HEK293 (cell line): Measurements from ENCODE around the gene SUPT20HL2.

Source experiments
- CTCF ChIA-PET: fragments of 350-600 bp; formaldehyde crosslinking; extraction: SDS; loops from one replicate; lab custom pipeline; 2021; ENCODE audit warnings: antibody characterized with exemption; lab: Yijun Ruan, JAX
- POLR2A ChIA-PET: fragments of 300-600 bp; formaldehyde crosslinking; extraction: SDS; loops from one replicate; lab custom pipeline; 2020; ENCODE audit warnings: antibody characterized with exemption, inconsistent platforms; lab: Yijun Ruan, JAX
- H3K27ac ChIP-seq: fragments of 200-500 bp; sonication (Bioruptor generic); 2 replicates; pipeline ENCODE4 v1.5.1; 2014; ENCODE audit warnings: low read depth, low read length, control low read depth, inconsistent platforms; ENCODE audit errors: extremely low read depth
- H3K36me3 ChIP-seq, 2 experiments: fragments of 200-500 bp in 1 of 2; sonication (Bioruptor generic) in 1 of 2; 1 replicate in 1 of 2; 2 replicates in 1 of 2; pipeline ENCODE4 v1.5.1; 2014 to 2017; ENCODE audit warnings: inconsistent platforms in 2 of 2, low read length in 2 of 2; ENCODE audit not compliant: control insufficient read depth in 2 of 2, insufficient read depth in 1 of 2
- H3K4me1 ChIP-seq: fragments of 200-500 bp; sonication (Bioruptor generic); 2 replicates; pipeline ENCODE4 v1.5.1; 2014; ENCODE audit warnings: mild to moderate bottlenecking, low read length, inconsistent platforms; ENCODE audit not compliant: control insufficient read depth, insufficient read depth
- H3K4me3 ChIP-seq: 2 replicates; pipeline ENCODE4 v1.5.1; 2011; ENCODE audit warnings: low read depth, mild to moderate bottlenecking, control low read depth, low read length, moderate library complexity
- H3K9me3 ChIP-seq: fragments of 200-500 bp; sonication (Bioruptor generic); 2 replicates; pipeline ENCODE4 v1.5.1; 2014; ENCODE audit warnings: low read depth, low read length, inconsistent platforms; ENCODE audit not compliant: control insufficient read depth, insufficient read depth
- ELK4 ChIP-seq: IDR thresholded peaks from 2 replicates; pipeline ENCODE4 v1.6.1; 2011; ENCODE audit warnings: mild to moderate bottlenecking, low read depth, low read length, borderline replicate concordance
- KLF16 ChIP-seq: fragments of 450-650 bp; formaldehyde crosslinking; IDR thresholded peaks from 2 replicates; pipeline ENCODE4 v1.5.1; 2017; ENCODE audit warnings: missing biosample characterization, missing genetic modification characterization
- KLF8 ChIP-seq: fragments of 450-650 bp; formaldehyde crosslinking; IDR thresholded peaks from 2 replicates; pipeline ENCODE4 v1.5.1; 2016; ENCODE audit warnings: missing biosample characterization, missing genetic modification characterization
- OSR2 ChIP-seq: fragments of 450-650 bp; formaldehyde crosslinking; IDR thresholded peaks from 2 replicates; pipeline ENCODE4 v1.5.1; 2016; ENCODE audit warnings: missing biosample characterization, missing genetic modification characterization
- REPIN1 ChIP-seq: fragments of 450-650 bp; formaldehyde crosslinking; IDR thresholded peaks from 2 replicates; pipeline ENCODE4 v1.5.1; 2017; ENCODE audit warnings: missing biosample characterization, missing genetic modification characterization, low read depth
- TCF7L2 ChIP-seq: IDR thresholded peaks from 2 replicates; pipeline ENCODE4 v1.6.1; 2011; ENCODE audit warnings: low read depth, mild to moderate bottlenecking, inconsistent platforms, low read length, moderate library complexity, borderline replicate concordance
- ZBTB21 ChIP-seq: fragments of 450-650 bp; formaldehyde crosslinking; IDR thresholded peaks from 2 replicates; pipeline ENCODE4 v1.5.1; 2017; ENCODE audit warnings: missing biosample characterization, missing genetic modification characterization
- ZNF112 ChIP-seq: fragments of 450-650 bp; formaldehyde crosslinking; IDR thresholded peaks from 2 replicates; pipeline ENCODE4 v1.5.0; 2017; ENCODE audit warnings: missing biosample characterization, missing genetic modification characterization
- ZNF18 ChIP-seq: fragments of 450-650 bp; formaldehyde crosslinking; IDR thresholded peaks from 2 replicates; pipeline ENCODE4 v1.5.1; 2016; ENCODE audit warnings: missing biosample characterization, missing genetic modification characterization
- ZNF19 ChIP-seq: fragments of 450-650 bp; formaldehyde crosslinking; IDR thresholded peaks from 2 replicates; pipeline ENCODE4; 2016; ENCODE audit warnings: missing biosample characterization, missing genetic modification characterization, low read depth
- ZNF239 ChIP-seq: fragments of 450-650 bp; formaldehyde crosslinking; IDR thresholded peaks from 2 replicates; pipeline ENCODE4 v1.5.1; 2016; ENCODE audit warnings: missing biosample characterization, missing genetic modification characterization
- ZNF292 ChIP-seq: fragments of 450-650 bp; formaldehyde crosslinking; IDR thresholded peaks from 2 replicates; pipeline ENCODE4 v1.5.1; 2016; ENCODE audit warnings: low read depth, missing biosample characterization, missing genetic modification characterization, borderline replicate concordance
- ZNF324 ChIP-seq: fragments of 450-650 bp; formaldehyde crosslinking; IDR thresholded peaks from 2 replicates; pipeline ENCODE4 v1.5.1; 2016; ENCODE audit warnings: missing biosample characterization, missing genetic modification characterization
- ZNF354C ChIP-seq: fragments of 450-650 bp; formaldehyde crosslinking; IDR thresholded peaks from 2 replicates; pipeline ENCODE4 v1.5.1; 2016; ENCODE audit warnings: missing biosample characterization, missing genetic modification characterization, low read depth, borderline replicate concordance
- ZNF37A ChIP-seq: fragments of 450-650 bp; IDR thresholded peaks from 2 replicates; pipeline ENCODE4 v1.5.1; 2018; ENCODE audit warnings: missing biosample characterization, missing genetic modification characterization
- ZNF521 ChIP-seq: fragments of 450-650 bp; formaldehyde crosslinking; IDR thresholded peaks from 2 replicates; pipeline ENCODE4 v1.5.1; 2017; ENCODE audit warnings: missing biosample characterization, mild to moderate bottlenecking, missing genetic modification characterization
- ZNF621 ChIP-seq: fragments of 450-650 bp; formaldehyde crosslinking; IDR thresholded peaks from 2 replicates; pipeline ENCODE4 v1.5.1; 2017; ENCODE audit warnings: missing biosample characterization, missing genetic modification characterization
- ZNF830 ChIP-seq: fragments of 450-650 bp; IDR thresholded peaks from 2 replicates; pipeline ENCODE4 v1.5.0; 2018; ENCODE audit warnings: missing biosample characterization, missing genetic modification characterization, low read depth, mild to moderate bottlenecking, moderate library complexity
- ZSCAN5A ChIP-seq: fragments of 450-650 bp; formaldehyde crosslinking; IDR thresholded peaks from 2 replicates; pipeline ENCODE4 v1.5.1; 2016; ENCODE audit warnings: missing biosample characterization, missing genetic modification characterization
- TF ChIP-seq, protein P1 (sequence below): fragments of 450-650 bp; formaldehyde crosslinking; optimal IDR thresholded peaks from 2 replicates; pipeline ENCODE3; 2016; ENCODE audit warnings: missing biosample characterization, mild to moderate bottlenecking, missing genetic modification characterization
- TF ChIP-seq, protein P2 (sequence below): fragments of 450-650 bp; formaldehyde crosslinking; IDR thresholded peaks from 2 replicates; pipeline ENCODE4 v1.5.1; 2016; ENCODE audit warnings: missing biosample characterization, missing genetic modification characterization, borderline replicate concordance
- TF ChIP-seq, protein P3 (sequence below): fragments of 450-650 bp; formaldehyde crosslinking; IDR thresholded peaks from 2 replicates; pipeline ENCODE4 v1.5.1; 2016; ENCODE audit warnings: missing biosample characterization, missing genetic modification characterization

Gene SUPT20HL2

GRCh38 chrX:24347881-24348280, 34.0 kb upstream of the SUPT20HL2 start:
- no peak overlapping the region for H3K27ac ChIP-seq
- no peaks in the 10 kb centered on the region for H3K36me3 ChIP-seq
- no peak overlapping the region for H3K4me3 ChIP-seq
- no peaks in the 10 kb centered on the region for H3K9me3 ChIP-seq
- TF ChIP-seq ZNF354C (tag by site-specific recombination) (no peak), ZNF37A (tag by site-specific recombination) (no peak), ZNF830 (tag by site-specific recombination) (no peak), ZNF239 (tag by site-specific recombination) (no peak)
- TF ChIP-seq, protein P1, sequence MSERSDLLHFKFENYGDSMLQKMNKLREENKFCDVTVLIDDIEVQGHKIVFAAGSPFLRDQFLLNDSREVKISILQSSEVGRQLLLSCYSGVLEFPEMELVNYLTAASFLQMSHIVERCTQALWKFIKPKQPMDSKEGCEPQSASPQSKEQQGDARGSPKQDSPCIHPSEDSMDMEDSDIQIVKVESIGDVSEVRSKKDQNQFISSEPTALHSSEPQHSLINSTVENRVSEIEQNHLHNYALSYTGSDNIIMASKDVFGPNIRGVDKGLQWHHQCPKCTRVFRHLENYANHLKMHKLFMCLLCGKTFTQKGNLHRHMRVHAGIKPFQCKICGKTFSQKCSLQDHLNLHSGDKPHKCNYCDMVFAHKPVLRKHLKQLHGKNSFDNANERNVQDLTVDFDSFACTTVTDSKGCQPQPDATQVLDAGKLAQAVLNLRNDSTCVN (tag by site-specific recombination), result no peak
- H3K4me1 ChIP-seq, result no peaks in the 10 kb centered on the region; the same call in 1 of the 2 replicates
- ChIA-PET CTCF (interaction anchor here (0.6 to 1.3 kb wide), 6 partner anchors 23 to 566 kb away, joined by 3 to 6 read pairs (median 3); no protein-coding TSS in a partner anchor), POLR2A (no interaction called here)

DNA sequence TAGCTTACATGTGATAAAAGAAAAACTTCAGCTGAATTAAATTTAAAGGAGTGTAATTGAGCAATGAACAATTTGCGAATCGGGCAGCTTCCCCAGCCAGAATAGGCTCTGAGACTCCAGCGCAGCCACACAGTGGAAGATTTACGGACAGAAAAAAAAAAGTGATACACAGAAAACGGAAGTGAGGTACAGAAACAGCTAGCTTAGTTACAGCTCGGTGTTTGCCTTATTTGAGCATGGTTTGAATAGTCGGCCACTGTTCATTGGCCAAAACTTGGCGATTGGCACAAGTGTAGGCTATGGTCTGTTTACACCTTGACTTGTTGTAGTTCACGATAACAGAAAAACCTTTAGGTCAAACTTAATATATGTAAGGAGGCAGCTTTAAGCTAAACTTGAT, 29.9 kb upstream of the SUPT20HL2 start:
- no peak overlapping the region for H3K4me3 ChIP-seq
- no peak overlapping the region for H3K27ac ChIP-seq
- POLR2A ChIA-PET, result no interaction called here
- no peaks in the 10 kb centered on the region for H3K36me3 ChIP-seq
- no peaks in the 10 kb centered on the region; the same call in 1 of the 2 replicates for H3K4me1 ChIP-seq
- no peaks in the 10 kb centered on the region for H3K9me3 ChIP-seq
- CTCF ChIA-PET, result interaction anchor here (2.2 kb wide), 1 partner anchor 27 kb away, joined by 9 read pairs; no protein-coding TSS in a partner anchor
- TF ChIP-seq KLF8 (tag by site-specific recombination), result no peak
- TF ChIP-seq ZBTB21 (tag by site-specific recombination), result no peak
- TF ChIP-seq, protein P2, sequence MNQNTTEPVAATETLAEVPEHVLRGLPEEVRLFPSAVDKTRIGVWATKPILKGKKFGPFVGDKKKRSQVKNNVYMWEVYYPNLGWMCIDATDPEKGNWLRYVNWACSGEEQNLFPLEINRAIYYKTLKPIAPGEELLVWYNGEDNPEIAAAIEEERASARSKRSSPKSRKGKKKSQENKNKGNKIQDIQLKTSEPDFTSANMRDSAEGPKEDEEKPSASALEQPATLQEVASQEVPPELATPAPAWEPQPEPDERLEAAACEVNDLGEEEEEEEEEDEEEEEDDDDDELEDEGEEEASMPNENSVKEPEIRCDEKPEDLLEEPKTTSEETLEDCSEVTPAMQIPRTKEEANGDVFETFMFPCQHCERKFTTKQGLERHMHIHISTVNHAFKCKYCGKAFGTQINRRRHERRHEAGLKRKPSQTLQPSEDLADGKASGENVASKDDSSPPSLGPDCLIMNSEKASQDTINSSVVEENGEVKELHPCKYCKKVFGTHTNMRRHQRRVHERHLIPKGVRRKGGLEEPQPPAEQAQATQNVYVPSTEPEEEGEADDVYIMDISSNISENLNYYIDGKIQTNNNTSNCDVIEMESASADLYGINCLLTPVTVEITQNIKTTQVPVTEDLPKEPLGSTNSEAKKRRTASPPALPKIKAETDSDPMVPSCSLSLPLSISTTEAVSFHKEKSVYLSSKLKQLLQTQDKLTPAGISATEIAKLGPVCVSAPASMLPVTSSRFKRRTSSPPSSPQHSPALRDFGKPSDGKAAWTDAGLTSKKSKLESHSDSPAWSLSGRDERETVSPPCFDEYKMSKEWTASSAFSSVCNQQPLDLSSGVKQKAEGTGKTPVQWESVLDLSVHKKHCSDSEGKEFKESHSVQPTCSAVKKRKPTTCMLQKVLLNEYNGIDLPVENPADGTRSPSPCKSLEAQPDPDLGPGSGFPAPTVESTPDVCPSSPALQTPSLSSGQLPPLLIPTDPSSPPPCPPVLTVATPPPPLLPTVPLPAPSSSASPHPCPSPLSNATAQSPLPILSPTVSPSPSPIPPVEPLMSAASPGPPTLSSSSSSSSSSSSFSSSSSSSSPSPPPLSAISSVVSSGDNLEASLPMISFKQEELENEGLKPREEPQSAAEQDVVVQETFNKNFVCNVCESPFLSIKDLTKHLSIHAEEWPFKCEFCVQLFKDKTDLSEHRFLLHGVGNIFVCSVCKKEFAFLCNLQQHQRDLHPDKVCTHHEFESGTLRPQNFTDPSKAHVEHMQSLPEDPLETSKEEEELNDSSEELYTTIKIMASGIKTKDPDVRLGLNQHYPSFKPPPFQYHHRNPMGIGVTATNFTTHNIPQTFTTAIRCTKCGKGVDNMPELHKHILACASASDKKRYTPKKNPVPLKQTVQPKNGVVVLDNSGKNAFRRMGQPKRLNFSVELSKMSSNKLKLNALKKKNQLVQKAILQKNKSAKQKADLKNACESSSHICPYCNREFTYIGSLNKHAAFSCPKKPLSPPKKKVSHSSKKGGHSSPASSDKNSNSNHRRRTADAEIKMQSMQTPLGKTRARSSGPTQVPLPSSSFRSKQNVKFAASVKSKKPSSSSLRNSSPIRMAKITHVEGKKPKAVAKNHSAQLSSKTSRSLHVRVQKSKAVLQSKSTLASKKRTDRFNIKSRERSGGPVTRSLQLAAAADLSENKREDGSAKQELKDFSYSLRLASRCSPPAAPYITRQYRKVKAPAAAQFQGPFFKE, result no peak
- TF ChIP-seq ZNF621, result no peak
- no peak for TF ChIP-seq ZSCAN5A (tag by site-specific recombination)
- no peak for TF ChIP-seq OSR2 (tag by site-specific recombination)
- TF ChIP-seq, protein P3, sequence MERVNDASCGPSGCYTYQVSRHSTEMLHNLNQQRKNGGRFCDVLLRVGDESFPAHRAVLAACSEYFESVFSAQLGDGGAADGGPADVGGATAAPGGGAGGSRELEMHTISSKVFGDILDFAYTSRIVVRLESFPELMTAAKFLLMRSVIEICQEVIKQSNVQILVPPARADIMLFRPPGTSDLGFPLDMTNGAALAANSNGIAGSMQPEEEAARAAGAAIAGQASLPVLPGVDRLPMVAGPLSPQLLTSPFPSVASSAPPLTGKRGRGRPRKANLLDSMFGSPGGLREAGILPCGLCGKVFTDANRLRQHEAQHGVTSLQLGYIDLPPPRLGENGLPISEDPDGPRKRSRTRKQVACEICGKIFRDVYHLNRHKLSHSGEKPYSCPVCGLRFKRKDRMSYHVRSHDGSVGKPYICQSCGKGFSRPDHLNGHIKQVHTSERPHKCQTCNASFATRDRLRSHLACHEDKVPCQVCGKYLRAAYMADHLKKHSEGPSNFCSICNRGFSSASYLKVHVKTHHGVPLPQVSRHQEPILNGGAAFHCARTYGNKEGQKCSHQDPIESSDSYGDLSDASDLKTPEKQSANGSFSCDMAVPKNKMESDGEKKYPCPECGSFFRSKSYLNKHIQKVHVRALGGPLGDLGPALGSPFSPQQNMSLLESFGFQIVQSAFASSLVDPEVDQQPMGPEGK (tag by site-specific recombination), result no peak
- TF ChIP-seq ZNF324 (tag by site-specific recombination), result no peak
- TF ChIP-seq KLF16 (tag by site-specific recombination), result no peak
- no peak for TF ChIP-seq ZNF19 (tag by site-specific recombination)
- no peak for TF ChIP-seq ZNF18 (tag by site-specific recombination)
- no peak for TF ChIP-seq ZNF521 (tag by site-specific recombination)
- no peak for TF ChIP-seq ZNF112 (tag by site-specific recombination)
- no peak for TF ChIP-seq ELK4
- TF ChIP-seq ZNF292, result no peak
- no peak for TF ChIP-seq REPIN1 (tag by site-specific recombination)
- no peak for TF ChIP-seq TCF7L2
